Loucy (cell line): ENCODE data around the gene TMEM132C.

Experiments used
- H2AFZ ChIP-seq: fragments of 200-600 bp; sonication (generic); 2 replicates; pipeline ENCODE4 v1.6.0; 2016; ENCODE audit warnings: antibody characterized with exemption, mild to moderate bottlenecking, low read length, moderate library complexity
- H3F3A ChIP-seq: fragments of 200-600 bp; 2 replicates; pipeline ENCODE4 v1.6.0; 2016; ENCODE audit warnings: antibody characterized with exemption, low read depth, mild to moderate bottlenecking
- H3K27me3 ChIP-seq: fragments of 200-600 bp; sonication (generic); 2 replicates; pipeline ENCODE4 v1.6.1; 2014; ENCODE audit warnings: low read length, mild to moderate bottlenecking; ENCODE audit not compliant: insufficient read depth, poor library complexity, severe bottlenecking
- H3K36me3 ChIP-seq: fragments of 200-600 bp; sonication (generic); 2 replicates; pipeline ENCODE4 v1.6.1; 2016; ENCODE audit warnings: low read length; ENCODE audit not compliant: insufficient read depth
- H3K4me1 ChIP-seq: fragments of 200-600 bp; sonication (generic); 2 replicates; pipeline ENCODE4 v1.5.1; 2014; ENCODE audit warnings: low read length, mild to moderate bottlenecking; ENCODE audit not compliant: insufficient read depth, poor library complexity, severe bottlenecking
- H3K4me2 ChIP-seq: fragments of 200-600 bp; sonication (generic); 2 replicates; pipeline ENCODE4 v1.6.0; 2014; ENCODE audit warnings: antibody characterized with exemption, low read length, low read depth, mild to moderate bottlenecking; ENCODE audit not compliant: poor library complexity, severe bottlenecking
- H3K4me3 ChIP-seq: fragments of 200-600 bp; sonication (generic); 2 replicates; pipeline ENCODE4 v1.5.1; 2014; ENCODE audit warnings: low read length, mild to moderate bottlenecking, mixed read lengths; ENCODE audit not compliant: poor library complexity, severe bottlenecking
- H3K79me2 ChIP-seq: fragments of 200-600 bp; sonication (generic); 2 replicates; pipeline ENCODE4 v1.6.1; 2014; ENCODE audit warnings: low read length; ENCODE audit not compliant: insufficient read depth
- H3K9ac ChIP-seq: fragments of 200-600 bp; sonication (generic); 2 replicates; pipeline ENCODE4 v1.6.0; 2014; ENCODE audit warnings: mild to moderate bottlenecking, low read depth, low read length, moderate library complexity; ENCODE audit not compliant: poor library complexity, severe bottlenecking
- H3K9me2 ChIP-seq: fragments of 200-600 bp; sonication (generic); replicated peaks from 2 replicates; pipeline ENCODE4 v1.6.1; 2016; ENCODE audit warnings: low read depth, low read length, mixed read lengths
- H3K9me3 ChIP-seq: fragments of 200-600 bp; sonication (generic); 2 replicates; pipeline ENCODE4 v1.6.1; 2014; ENCODE audit warnings: mild to moderate bottlenecking, antibody characterized with exemption, low read length, low read depth; ENCODE audit not compliant: insufficient read depth
- H4K20me1 ChIP-seq: fragments of 200-600 bp; sonication (generic); 2 replicates; pipeline ENCODE4 v1.6.0; 2014; ENCODE audit warnings: antibody characterized with exemption, low read length, mild to moderate bottlenecking; ENCODE audit not compliant: insufficient read depth, poor library complexity, severe bottlenecking
- CTCF ChIP-seq: fragments of 200-600 bp; sonication (generic); conservative IDR thresholded peaks from 2 replicates; pipeline ENCODE4 v1.5.1; 2014; ENCODE audit warnings: mild to moderate bottlenecking, antibody characterized with exemption, low read length
- EZH2phosphoT487 ChIP-seq: fragments of 200-600 bp; IDR thresholded peaks from 2 replicates; pipeline ENCODE4 v1.6.1; 2018; ENCODE audit warnings: antibody characterized with exemption, mild to moderate bottlenecking, moderate library complexity, borderline replicate concordance

TMEM132C gene

GRCh38 chr12:128531170-128531569 lies 264.2 kb downstream of the TMEM132C start:
- Histone ChIP-seq H4K20me1 (no peaks in the 10 kb centered on the region), H3K9me2 (no peaks in the 10 kb centered on the region), H3K4me2 (no peak overlapping the region), H2AFZ (no peak overlapping the region), H3K4me1 (peaks cover 5% of the 10 kb centered on the region), H3K9ac (no peak overlapping the region), H3K4me3 (no peak overlapping the region), H3K9me3 (no peaks in the 10 kb centered on the region), H3K79me2 (no peaks in the 10 kb centered on the region), H3K27me3 (no peaks in the 10 kb centered on the region), H3F3A (no peaks in the 10 kb centered on the region), H3K36me3 (no peaks in the 10 kb centered on the region)
- TF ChIP-seq CTCF (peak; percentile 44), EZH2phosphoT487 (no peak)

GRCh38 chr12:128534906-128535305 lies 267.9 kb downstream of the TMEM132C start:
- Histone ChIP-seq H3K4me1 (peaks cover 5% of the 10 kb centered on the region), H3F3A (no peaks in the 10 kb centered on the region), H3K9me3 (no peaks in the 10 kb centered on the region), H3K79me2 (no peaks in the 10 kb centered on the region), H3K9ac (no peak overlapping the region), H4K20me1 (no peaks in the 10 kb centered on the region), H3K4me2 (peak overlapping the region; percentile 43), H3K9me2 (no peaks in the 10 kb centered on the region), H3K4me3 (no peak overlapping the region), H2AFZ (no peak overlapping the region), H3K27me3 (no peaks in the 10 kb centered on the region), H3K36me3 (no peaks in the 10 kb centered on the region)
- TF ChIP-seq CTCF (no peak), EZH2phosphoT487 (no peak)

GRCh38 chr12:128536810-128537209 lies 269.8 kb downstream of the TMEM132C start:
- no peak overlapping the region for H3K4me2 ChIP-seq

More at GRCh38 chr12:128536810-128537209, 269.8 kb downstream of the TMEM132C start:
- no peak for TF ChIP-seq CTCF
- TF ChIP-seq EZH2phosphoT487: no peak
- H3K9ac ChIP-seq: no peak overlapping the region
- H3K4me1 ChIP-seq: peaks cover 5% of the 10 kb centered on the region
- H3K79me2 ChIP-seq: no peaks in the 10 kb centered on the region
- H2AFZ ChIP-seq: no peak overlapping the region
- no peaks in the 10 kb centered on the region for H4K20me1 ChIP-seq
- no peaks in the 10 kb centered on the region for H3F3A ChIP-seq
- no peak overlapping the region for H3K4me3 ChIP-seq
- no peaks in the 10 kb centered on the region for H3K9me3 ChIP-seq
- no peaks in the 10 kb centered on the region for H3K36me3 ChIP-seq
- H3K27me3 ChIP-seq: no peaks in the 10 kb centered on the region
- no peaks in the 10 kb centered on the region for H3K9me2 ChIP-seq
